HFFc6 (cell line): ENCODE data around the gene IL17D. TPM values are rescaled to one million over a fixed set of nuclear protein-coding genes. Genes with fewer than 3 reads are reported as not detected.
"Not testable (repeated sequence)": the region's sequence is repeated elsewhere in the genome, so short reads cannot be mapped to it uniquely, and the experiment has no call there.

Experiments used
- DNase-seq: peaks from one replicate; pipeline ENCODE4 v3.0.0-alpha.2; 2018
- H3K27ac Mint-ChIP-seq: 2 replicates; pipeline ENCODE4 v1.8.0; 2020; ENCODE audit warnings: mild to moderate bottlenecking, mixed read lengths
- H3K27me3 Mint-ChIP-seq: 2 replicates; pipeline ENCODE4 v1.8.0; 2021; ENCODE audit warnings: mild to moderate bottlenecking, moderate library complexity, mixed read lengths; ENCODE audit not compliant: insufficient read depth
- H3K36me3 Mint-ChIP-seq: 2 replicates; pipeline ENCODE4 v1.8.0; 2021; ENCODE audit warnings: low read depth, mixed read lengths
- H3K4me1 Mint-ChIP-seq: 2 replicates; pipeline ENCODE4 v1.8.0; 2020; ENCODE audit warnings: low read depth, mixed read lengths
- H3K4me3 Mint-ChIP-seq: 2 replicates; pipeline ENCODE4 v1.8.0; 2020; ENCODE audit warnings: mild to moderate bottlenecking, moderate library complexity, mixed read lengths
- H3K9me3 Mint-ChIP-seq: 2 replicates; pipeline ENCODE4 v1.8.0; 2020; ENCODE audit warnings: mild to moderate bottlenecking, mixed read lengths
- total RNA-seq, 6 experiments: library from RNA; stranded (reverse); fragmentation: NEBNext Ultra II Directional; extraction: Animal tissue kit (Norgen Biotek cat#: 25700); gene quantifications; 2 replicates in 1 of 6; 3 replicates in 5 of 6; pipeline ENCODE4 v1.2.3, GENCODE V29; 2021
- TF ChIP-seq, protein P1 (sequence below): fragments of 200-600 bp; sonication (generic); IDR thresholded peaks from 2 replicates; pipeline ENCODE4 v1.5.0; 2021; ENCODE audit warnings: antibody characterized with exemption, mild to moderate bottlenecking

Gene IL17D
- total RNA-seq, 6 experiments from 2014 or later, result 0.28 to 0.99 (median 0.61) TPM

DNA sequence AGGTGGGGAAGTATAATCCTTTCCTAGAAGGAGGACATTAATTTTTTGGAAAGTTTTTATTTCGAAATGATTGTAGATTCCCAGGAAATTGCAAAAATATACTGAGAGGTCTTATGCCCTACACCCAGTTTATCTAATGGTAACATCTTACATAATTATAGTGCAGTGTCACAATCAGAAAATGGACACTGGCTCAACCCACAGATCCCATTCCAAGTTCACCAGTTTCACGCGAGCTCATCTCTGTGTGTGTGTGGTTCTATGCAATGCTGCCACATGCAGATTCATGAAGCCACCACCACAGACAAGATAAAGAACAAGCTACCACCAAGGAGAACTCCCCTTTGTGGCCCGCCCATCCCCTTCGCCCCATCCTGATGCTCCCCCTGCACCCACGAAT is 24.4 kb downstream of the IL17D start:
- Mint-ChIP-seq H3K4me1 (peaks cover 2% of the 10 kb centered on the region), H3K27ac (no peak overlapping the region), H3K9me3 (no peaks in the 10 kb centered on the region), H3K36me3 (peaks cover 18% of the 10 kb centered on the region), H3K27me3 (0 out of 2 replicates have a peak, but pooled peaks cover 2% of the 10 kb centered on the region), H3K4me3 (no peak overlapping the region)
- TF ChIP-seq, protein P1, sequence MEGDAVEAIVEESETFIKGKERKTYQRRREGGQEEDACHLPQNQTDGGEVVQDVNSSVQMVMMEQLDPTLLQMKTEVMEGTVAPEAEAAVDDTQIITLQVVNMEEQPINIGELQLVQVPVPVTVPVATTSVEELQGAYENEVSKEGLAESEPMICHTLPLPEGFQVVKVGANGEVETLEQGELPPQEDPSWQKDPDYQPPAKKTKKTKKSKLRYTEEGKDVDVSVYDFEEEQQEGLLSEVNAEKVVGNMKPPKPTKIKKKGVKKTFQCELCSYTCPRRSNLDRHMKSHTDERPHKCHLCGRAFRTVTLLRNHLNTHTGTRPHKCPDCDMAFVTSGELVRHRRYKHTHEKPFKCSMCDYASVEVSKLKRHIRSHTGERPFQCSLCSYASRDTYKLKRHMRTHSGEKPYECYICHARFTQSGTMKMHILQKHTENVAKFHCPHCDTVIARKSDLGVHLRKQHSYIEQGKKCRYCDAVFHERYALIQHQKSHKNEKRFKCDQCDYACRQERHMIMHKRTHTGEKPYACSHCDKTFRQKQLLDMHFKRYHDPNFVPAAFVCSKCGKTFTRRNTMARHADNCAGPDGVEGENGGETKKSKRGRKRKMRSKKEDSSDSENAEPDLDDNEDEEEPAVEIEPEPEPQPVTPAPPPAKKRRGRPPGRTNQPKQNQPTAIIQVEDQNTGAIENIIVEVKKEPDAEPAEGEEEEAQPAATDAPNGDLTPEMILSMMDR, result no peak
- no peak for DNase-seq

GRCh38 chr13:20728579-20729311 is 25.2 kb downstream of the IL17D start:
- Mint-ChIP-seq H3K4me3 (no peak overlapping the region), H3K36me3 (peaks cover 18% of the 10 kb centered on the region), H3K9me3 (no peaks in the 10 kb centered on the region), H3K4me1 (no peaks in the 10 kb centered on the region), H3K27ac (no peak overlapping the region), H3K27me3 (peaks cover 2% of the 10 kb centered on the region; the same call in 1 of the 2 replicates)
- TF ChIP-seq, protein P1, result no peak
- DNase-seq, result no peak

DNA sequence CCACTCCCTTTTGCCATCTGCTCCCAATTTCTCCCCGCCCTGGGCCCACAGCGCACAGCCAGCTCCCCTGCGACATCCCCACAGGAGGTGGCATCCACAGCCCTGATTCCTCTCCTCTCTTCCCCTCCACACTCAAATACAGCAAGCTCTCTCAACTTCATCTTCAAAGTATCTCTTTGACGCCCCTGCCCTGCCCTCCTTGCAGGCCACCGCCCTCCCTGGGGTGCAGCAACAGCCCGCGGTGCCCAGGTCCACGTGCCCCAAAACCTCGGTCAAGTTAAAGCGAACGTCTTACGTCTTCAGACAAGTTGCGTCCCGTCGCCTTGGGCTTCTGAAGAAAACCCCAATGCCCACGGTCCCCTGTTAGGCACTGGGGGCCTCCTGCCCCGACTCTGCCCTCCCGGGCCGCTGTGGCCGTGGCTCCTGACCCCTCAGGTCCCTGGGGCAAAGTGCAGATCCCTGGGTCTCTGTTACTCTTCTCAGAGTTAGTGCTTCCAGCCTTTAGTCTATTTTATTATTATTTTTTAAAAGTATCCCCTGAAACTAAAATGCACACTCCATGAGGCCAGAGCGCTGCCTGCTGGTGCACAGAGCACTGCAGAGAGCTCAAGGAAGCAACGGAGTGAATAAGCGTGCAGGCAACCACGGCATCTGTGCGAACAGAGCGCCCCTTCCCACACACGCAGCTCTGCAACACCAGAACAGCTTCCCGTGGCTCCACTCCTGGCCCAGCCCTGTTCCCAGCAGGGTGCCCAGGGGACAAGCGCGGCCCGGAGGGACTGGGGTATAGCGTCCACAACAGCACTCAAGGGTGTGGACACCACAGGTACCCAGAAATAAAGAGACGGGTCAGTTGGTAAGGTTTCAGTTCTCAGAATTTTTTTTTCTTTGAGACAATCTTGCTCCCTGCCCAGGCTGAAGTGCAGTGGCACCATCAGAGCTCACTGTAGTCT is 26.4 kb downstream of the IL17D start:
- no peak overlapping the region for H3K27ac Mint-ChIP-seq
- peaks cover 18% of the 10 kb centered on the region for H3K36me3 Mint-ChIP-seq
- DNase-seq, result no peak
- no peaks in the 10 kb centered on the region for H3K4me1 Mint-ChIP-seq
- TF ChIP-seq, protein P1, result no peak
- no peaks in the 10 kb centered on the region for H3K9me3 Mint-ChIP-seq
- peaks cover 2% of the 10 kb centered on the region; the same call in 1 of the 2 replicates for H3K27me3 Mint-ChIP-seq
- H3K4me3 Mint-ChIP-seq, result no peak overlapping the region

GRCh38 chr13:20738616-20739015 is 35.1 kb downstream of the IL17D start:
- Mint-ChIP-seq H3K4me1 (no peaks in the 10 kb centered on the region), H3K27me3 (peaks cover 4% of the 10 kb centered on the region; the same call in 1 of the 2 replicates), H3K27ac (no peak overlapping the region), H3K36me3 (peaks cover 12% of the 10 kb centered on the region), H3K9me3 (no peaks in the 10 kb centered on the region), H3K4me3 (no peak overlapping the region)
- no peak for DNase-seq
- TF ChIP-seq, protein P1, result no peak

DNA sequence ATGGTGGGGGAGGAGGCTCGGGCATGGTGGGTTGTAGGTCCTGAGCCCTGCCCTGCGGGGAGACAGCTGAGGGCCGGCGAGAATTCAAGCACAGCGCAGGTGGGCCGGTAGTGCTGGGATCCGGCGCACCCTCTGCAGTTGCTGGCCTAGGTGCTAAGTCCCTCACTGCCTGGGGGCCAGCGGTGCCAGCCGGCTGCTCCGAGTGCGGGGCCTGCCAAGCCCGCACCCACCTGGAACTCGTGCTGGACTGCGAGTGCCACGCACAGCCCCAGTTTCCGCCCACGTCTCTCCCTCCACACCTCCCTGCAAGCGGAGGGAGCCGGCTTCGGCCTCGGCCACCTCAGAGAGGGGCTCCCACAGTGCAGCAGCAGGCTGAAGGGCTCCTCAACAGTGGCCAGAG is 36.5 kb downstream of the IL17D start:
- H3K4me1 Mint-ChIP-seq, result no peaks in the 10 kb centered on the region

DNA sequence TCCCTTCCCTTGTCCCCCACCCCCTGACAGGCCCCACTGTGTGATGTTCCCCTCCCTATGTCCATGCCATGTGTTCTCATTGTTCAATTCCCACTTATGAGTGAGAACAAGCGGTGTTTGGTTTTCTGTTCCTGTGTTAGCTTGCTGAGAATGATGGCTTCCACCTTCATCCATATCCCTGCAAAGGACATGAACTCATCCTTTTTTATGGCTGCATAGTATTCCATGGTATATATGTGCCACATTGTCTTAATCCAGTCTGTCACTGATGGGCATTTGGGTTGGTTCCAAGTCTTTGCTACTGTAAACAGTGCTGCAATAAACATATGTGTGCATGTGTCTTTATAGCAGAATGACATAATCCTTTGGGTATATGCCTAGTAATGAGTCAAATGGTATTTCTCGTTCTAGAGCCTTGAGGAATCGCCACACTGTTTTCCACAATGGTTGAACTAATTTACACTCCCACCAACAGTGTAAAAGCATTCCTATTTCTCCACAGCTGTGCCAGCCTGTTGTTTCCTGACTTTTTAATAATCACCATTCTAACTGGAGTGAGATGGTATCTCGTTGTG is 40.4 kb downstream of the IL17D start:
- not testable (repeated sequence) for H3K27ac Mint-ChIP-seq, H3K9me3 Mint-ChIP-seq, H3K4me1 Mint-ChIP-seq, DNase-seq, H3K4me3 Mint-ChIP-seq, H3K27me3 Mint-ChIP-seq
- peaks cover 30% of the 10 kb centered on the region for H3K36me3 Mint-ChIP-seq

More for the DNA sequence above, 36.5 kb downstream of the IL17D start:
- Mint-ChIP-seq H3K27ac (no peak overlapping the region), H3K36me3 (peaks cover 12% of the 10 kb centered on the region), H3K27me3 (peaks cover 4% of the 10 kb centered on the region; the same call in 1 of the 2 replicates), H3K9me3 (no peaks in the 10 kb centered on the region), H3K4me3 (no peak overlapping the region)
- TF ChIP-seq, protein P1, result no peak
- no peak for DNase-seq
